Body of pancreas (tissue), 4 donors: ENCODE data around the gene NHERF1. TPM values are rescaled to one million over a fixed set of nuclear protein-coding genes. Genes with fewer than 3 reads are reported as not detected.

Experiments
- ATAC-seq: fragments of 150-250 bp; one replicate; pipeline ENCODE4 v1.9.1; 2016
- DNase-seq, 4 donors: peaks; one replicate each; pipeline ENCODE4 v3.0.0-alpha.2; 2019
- H3K27ac ChIP-seq, 4 donors: fragments of 200-600 bp; sonication (generic); 1 replicate in 3 of 4; 2 replicates in 1 of 4; pipeline versions ENCODE4 v1.5.1 to v1.6.1; 2016 to 2019; ENCODE audit warnings: mild to moderate bottlenecking in 1 of 4, mixed read lengths in 1 of 4, moderate library complexity in 1 of 4
- H3K27me3 ChIP-seq, 2 donors: fragments of 200-600 bp; sonication (generic); one replicate each; pipeline ENCODE4 v1.6.0; 2016; ENCODE audit warnings: mild to moderate bottlenecking in 1 of 2
- H3K36me3 ChIP-seq, 2 donors: fragments of 200-600 bp; sonication (generic); replicated peaks in 1 of 2; 2 replicates each; pipeline ENCODE4 v1.5.1; 2016; ENCODE audit warnings: low read depth in 2 of 2; ENCODE audit not compliant: insufficient read depth in 1 of 2
- H3K4me1 ChIP-seq: fragments of 200-600 bp; sonication (generic); one replicate; pipeline ENCODE4 v1.6.0; 2016
- H3K4me3 ChIP-seq, 2 donors: fragments of 200-600 bp; sonication (generic); 1 replicate in 1 of 2; 2 replicates in 1 of 2; pipeline ENCODE4 v1.5.1; 2016 to 2019
- H3K9me3 ChIP-seq, 3 donors: fragments of 200-600 bp; sonication (generic); 1 replicate in 2 of 3; 2 replicates in 1 of 3; pipeline ENCODE4 v1.5.1; 2016
- CTCF ChIP-seq, 7 experiments: fragments of 450-650 bp in 4 of 7; fragments of 200-600 bp in 3 of 7; sonication (generic) in 3 of 7; IDR thresholded peaks; one replicate each; pipeline ENCODE4 v1.5.1; 2016 to 2019; ENCODE audit warnings: antibody characterized with exemption in 7 of 7
- POLR2A ChIP-seq, 3 donors: fragments of 450-650 bp; IDR thresholded peaks; one replicate each; pipeline ENCODE4 v1.6.1; 2016; ENCODE audit warnings: antibody characterized with exemption in 3 of 3, mild to moderate bottlenecking in 2 of 3
- WGBS, 2 donors: methylation state at CpG; one replicate each; pipeline ENCODE4 v1.1.5; 2017; 5-methylcytosine and 5-hydroxymethylcytosine counted together
- intact Hi-C: fragments of 100-400 bp; cut with DNase I; formaldehyde crosslinking; loops from one replicate; pipeline ENCODE4 v1.15.1; 2023
- total RNA-seq, 2 donors: library from RNA; depleted of rRNA; stranded (reverse); fragments of >200 nt; gene quantifications; one replicate each; pipeline ENCODE4 v1.1.0, GENCODE V29; 2016

NHERF1 gene
- total RNA-seq, 2 donors from 2014 or later = 56.6 to 64.9 TPM

- H3K9me3 ChIP-seq = no peaks in the 10 kb centered on the region
- no peaks in the 10 kb centered on the region for H3K27me3 ChIP-seq
- 21 to 33% methylated on average over 4 of the region's 4 CpGs for WGBS, 2 donors
- TF ChIP-seq POLR2A (IDR thresholded peaks at IDR 0.05) = no peak
- TF ChIP-seq CTCF (IDR thresholded peaks at IDR 0.05) = no peak
- DNase-seq = no peak
- H3K4me1 ChIP-seq = no peaks in the 10 kb centered on the region
- no peaks in the 10 kb centered on the region for H3K36me3 ChIP-seq
- no peak for ATAC-seq
- H3K4me3 ChIP-seq = no peak overlapping the region
- no peak overlapping the region for H3K27ac ChIP-seq
- intact Hi-C loops = no loop called here
Observed at GRCh38 chr17:74715144-74715543, 33.3 kb upstream of the NHERF1 start.

GRCh38 chr17:74720506-74720905 is 27.9 kb upstream of the NHERF1 start:
- H3K4me3 ChIP-seq = no peak overlapping the region
- ATAC-seq = no peak
- WGBS, 2 donors = 88 to 90% methylated on average over 4 of the region's 4 CpGs

GRCh38 chr17:74722782-74723181 is 25.6 kb upstream of the NHERF1 start:
- no peaks in the 10 kb centered on the region for H3K4me1 ChIP-seq
- TF ChIP-seq CTCF (IDR thresholded peaks at IDR 0.05) = no peak
- TF ChIP-seq POLR2A (IDR thresholded peaks at IDR 0.05) = no peak
- no peak overlapping the region for H3K4me3 ChIP-seq
- DNase-seq (no peak), ATAC-seq (no peak)
- H3K27me3 ChIP-seq = no peaks in the 10 kb centered on the region
- intact Hi-C loops = no loop called here
- H3K27ac ChIP-seq = no peak overlapping the region
- H3K36me3 ChIP-seq = no peaks in the 10 kb centered on the region
- no peaks in the 10 kb centered on the region for H3K9me3 ChIP-seq
- WGBS, 2 donors = 65 to 68% methylated on average over 4 of the region's 4 CpGs

More at GRCh38 chr17:74720506-74720905, 27.9 kb upstream of the NHERF1 start:
- DNase-seq = no peak
- TF ChIP-seq CTCF (IDR thresholded peaks at IDR 0.05) (no peak), POLR2A (IDR thresholded peaks at IDR 0.05) (no peak)
- H3K27me3 ChIP-seq = no peaks in the 10 kb centered on the region
- no peaks in the 10 kb centered on the region for H3K4me1 ChIP-seq
- H3K27ac ChIP-seq = no peak overlapping the region
- intact Hi-C loops = no loop called here
- H3K9me3 ChIP-seq = no peaks in the 10 kb centered on the region
- H3K36me3 ChIP-seq = no peaks in the 10 kb centered on the region

GRCh38 chr17:74723891-74724290 is 24.5 kb upstream of the NHERF1 start:
- no peak for ATAC-seq
- H3K36me3 ChIP-seq = no peaks in the 10 kb centered on the region

More at GRCh38 chr17:74723891-74724290, 24.5 kb upstream of the NHERF1 start:
- no peak overlapping the region for H3K27ac ChIP-seq
- H3K4me3 ChIP-seq = no peak overlapping the region
- H3K9me3 ChIP-seq = no peaks in the 10 kb centered on the region
- intact Hi-C loops = no loop called here
- H3K4me1 ChIP-seq = no peaks in the 10 kb centered on the region
- 67% methylated on average over 5 of the region's 5 CpGs for WGBS, 2 donors
- TF ChIP-seq CTCF (IDR thresholded peaks at IDR 0.05) (no peak), POLR2A (IDR thresholded peaks at IDR 0.05) (no peak)
- no peak for DNase-seq
- H3K27me3 ChIP-seq = no peaks in the 10 kb centered on the region
